HepG2 (cell line): ENCODE results near the gene PSMB3. TPM values are rescaled to one million over a fixed set of nuclear protein-coding genes. Genes with fewer than 3 reads are reported as not detected.

ENCODE experiments used
- AGO2 ChIP-seq: fragments of 200-400 bp; formaldehyde crosslinking; optimal IDR thresholded peaks from 2 replicates; pipeline ENCODE3; 2017; ENCODE audit warnings: mild to moderate bottlenecking, low read depth, low read length, moderate library complexity
- HOXA7 ChIP-seq: sonication (generic); formaldehyde crosslinking; IDR thresholded peaks from 2 replicates; pipeline ENCODE4 v1.8.1; 2022; ENCODE audit warnings: mild to moderate bottlenecking, missing genetic modification reagents, moderate library complexity
- KAT8 ChIP-seq: IDR thresholded peaks from 2 replicates; pipeline ENCODE4 v1.6.1; 2016; ENCODE audit warnings: missing genetic modification reagents, missing compliant biosample characterization
- KDM3A ChIP-seq: IDR thresholded peaks from 2 replicates; pipeline ENCODE4 v1.6.1; 2018; ENCODE audit warnings: low read depth, missing compliant biosample characterization
- KLF12 ChIP-seq: sonication (generic); formaldehyde crosslinking; IDR thresholded peaks from 2 replicates; pipeline ENCODE4 v1.4.0; 2020; ENCODE audit warnings: missing genetic modification reagents, borderline replicate concordance
- PHB2 ChIP-seq: fragments of 450-650 bp; IDR thresholded peaks from 2 replicates; pipeline ENCODE4 v1.6.1; 2018; ENCODE audit not compliant: partially characterized antibody
- RELA ChIP-seq: sonication (generic); formaldehyde crosslinking; IDR thresholded peaks from 2 replicates; pipeline ENCODE4 v1.4.0; 2020; ENCODE audit warnings: missing genetic modification reagents
- ZFP41 ChIP-seq: sonication (generic); formaldehyde crosslinking; IDR thresholded peaks from 2 replicates; pipeline ENCODE4 v1.4.0; 2020; ENCODE audit warnings: mild to moderate bottlenecking, missing genetic modification reagents, borderline replicate concordance
- ZNF230 ChIP-seq: sonication (generic); formaldehyde crosslinking; IDR thresholded peaks from 2 replicates; pipeline ENCODE4 v1.4.0; 2020; ENCODE audit warnings: mild to moderate bottlenecking, missing genetic modification reagents
- ZNF782 ChIP-seq: sonication (generic); formaldehyde crosslinking; IDR thresholded peaks from 2 replicates; pipeline ENCODE4 v1.4.0; 2020; ENCODE audit warnings: missing genetic modification reagents, mild to moderate bottlenecking, borderline replicate concordance
- polyA plus RNA-seq, 8 experiments: library from polyadenylated mRNA; depleted of rRNA in 3 of 8; stranded (reverse) in 7 of 8; unstranded in 1 of 8; fragments of >200 nt; fragmentation: Illumina TruSeq in 4 of 8; extraction: Trizol in 4 of 8; gene quantifications; 2 replicates each; pipeline versions ENCODE4 v1.2.1 to v1.2.3, GENCODE V29; 2011 to 2016; ENCODE audit warnings: low read depth in 4 of 8, missing spikeins in 1 of 8, mixed read lengths in 1 of 8; ENCODE audit not compliant: insufficient read depth in 1 of 8
- total RNA-seq, 5 experiments: library from RNA; depleted of rRNA; stranded (reverse); fragments of >200 nt; fragmentation: Illumina TruSeq; extraction: Trizol; gene quantifications; 2 replicates each; pipeline ENCODE4 v1.2.3, GENCODE V29; 2016; ENCODE audit warnings: low read depth in 1 of 5
- TF ChIP-seq, protein P1 (sequence below): sonication (generic); formaldehyde crosslinking; conservative IDR thresholded peaks from 2 replicates; pipeline ENCODE4 v1.4.0; 2020; ENCODE audit warnings: missing genetic modification reagents
- TF ChIP-seq, protein P2 (sequence below): sonication (generic); formaldehyde crosslinking; IDR thresholded peaks from 2 replicates; pipeline ENCODE4 v1.5.0; 2020; ENCODE audit warnings: missing genetic modification reagents
- TF ChIP-seq, protein P3 (sequence below): IDR thresholded peaks from 2 replicates; pipeline ENCODE4 v1.6.1; 2016; ENCODE audit warnings: mild to moderate bottlenecking
- TF ChIP-seq, protein P4 (sequence below): sonication (generic); formaldehyde crosslinking; IDR thresholded peaks from one replicate; pipeline ENCODE4 v1.5.1; 2020; ENCODE audit warnings: mild to moderate bottlenecking, missing genetic modification reagents; ENCODE audit errors: not compliant biosample characterization

The PSMB3 gene
- total and polyA plus RNA-seq, 2 of the 13 experiments (the other 11 are each of a cell fraction or from before 2014, with no cell fraction given), result 366 to 517 TPM

DNA sequence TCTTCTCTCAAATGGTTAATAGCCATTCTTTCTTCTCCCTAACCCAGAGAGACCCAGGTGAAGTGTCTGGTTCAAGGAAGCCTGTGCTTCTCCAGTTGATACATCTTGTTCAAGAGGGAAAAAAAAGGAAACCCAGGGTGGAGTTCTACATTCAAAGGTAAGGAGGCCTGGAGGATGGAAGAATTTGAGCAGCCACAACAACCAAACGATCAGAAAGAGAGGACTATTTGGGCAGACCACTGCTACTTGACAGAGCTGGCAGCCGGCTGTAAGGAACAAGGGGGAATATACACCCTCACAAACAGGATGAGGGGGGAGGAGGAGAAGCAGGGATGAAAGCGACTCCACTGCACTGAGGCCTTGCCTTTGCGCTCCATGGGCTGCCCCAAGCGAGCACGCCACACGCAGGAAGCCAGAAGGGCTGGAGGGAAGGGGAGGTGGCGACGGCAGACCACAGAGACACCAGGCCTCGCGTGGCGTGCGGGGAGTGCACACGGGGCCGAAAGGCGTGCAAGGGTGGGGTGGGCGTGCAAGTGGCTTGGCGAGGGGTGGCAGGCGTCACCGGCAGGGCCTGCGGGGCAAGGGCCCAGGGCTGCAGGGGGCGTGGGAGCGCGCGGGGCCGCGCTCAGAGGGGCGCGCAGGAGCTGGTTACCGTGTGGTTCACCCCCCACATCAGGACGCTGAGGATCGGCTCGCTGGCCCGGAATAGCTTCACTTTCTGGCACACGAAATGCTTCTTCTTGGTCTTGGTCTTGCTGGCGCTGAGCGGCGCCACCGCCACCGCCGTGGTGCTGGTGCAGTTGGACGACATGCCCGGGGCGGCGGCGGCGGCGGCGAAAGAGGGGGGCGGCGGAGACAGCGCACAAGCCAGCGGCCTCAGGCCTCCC lies 46.3 kb downstream of the PSMB3 start (continued):
- TF ChIP-seq ZFP41 (CRISPR knock-in tag) (no peak), ZNF230 (no peak), PHB2 (no peak), KLF12 (no peak), KDM3A (CRISPR knock-in tag) (no peak), RELA (CRISPR knock-in tag) (no peak), KAT8 (CRISPR knock-in tag) (peak; percentile 15; the same call in 1 of the 2 replicates), AGO2 (no peak), HOXA7 (no peak), ZNF782 (CRISPR knock-in tag) (no peak)
- TF ChIP-seq, protein P1, sequence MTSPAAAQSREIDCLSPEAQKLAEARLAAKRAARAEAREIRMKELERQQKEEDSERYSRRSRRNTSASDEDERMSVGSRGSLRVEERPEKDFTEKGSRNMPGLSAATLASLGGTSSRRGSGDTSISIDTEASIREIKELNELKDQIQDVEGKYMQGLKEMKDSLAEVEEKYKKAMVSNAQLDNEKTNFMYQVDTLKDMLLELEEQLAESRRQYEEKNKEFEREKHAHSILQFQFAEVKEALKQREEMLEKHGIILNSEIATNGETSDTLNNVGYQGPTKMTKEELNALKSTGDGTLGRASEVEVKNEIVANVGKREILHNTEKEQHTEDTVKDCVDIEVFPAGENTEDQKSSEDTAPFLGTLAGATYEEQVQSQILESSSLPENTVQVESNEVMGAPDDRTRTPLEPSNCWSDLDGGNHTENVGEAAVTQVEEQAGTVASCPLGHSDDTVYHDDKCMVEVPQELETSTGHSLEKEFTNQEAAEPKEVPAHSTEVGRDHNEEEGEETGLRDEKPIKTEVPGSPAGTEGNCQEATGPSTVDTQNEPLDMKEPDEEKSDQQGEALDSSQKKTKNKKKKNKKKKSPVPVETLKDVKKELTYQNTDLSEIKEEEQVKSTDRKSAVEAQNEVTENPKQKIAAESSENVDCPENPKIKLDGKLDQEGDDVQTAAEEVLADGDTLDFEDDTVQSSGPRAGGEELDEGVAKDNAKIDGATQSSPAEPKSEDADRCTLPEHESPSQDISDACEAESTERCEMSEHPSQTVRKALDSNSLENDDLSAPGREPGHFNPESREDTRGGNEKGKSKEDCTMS, result no peak
- TF ChIP-seq, protein P2, sequence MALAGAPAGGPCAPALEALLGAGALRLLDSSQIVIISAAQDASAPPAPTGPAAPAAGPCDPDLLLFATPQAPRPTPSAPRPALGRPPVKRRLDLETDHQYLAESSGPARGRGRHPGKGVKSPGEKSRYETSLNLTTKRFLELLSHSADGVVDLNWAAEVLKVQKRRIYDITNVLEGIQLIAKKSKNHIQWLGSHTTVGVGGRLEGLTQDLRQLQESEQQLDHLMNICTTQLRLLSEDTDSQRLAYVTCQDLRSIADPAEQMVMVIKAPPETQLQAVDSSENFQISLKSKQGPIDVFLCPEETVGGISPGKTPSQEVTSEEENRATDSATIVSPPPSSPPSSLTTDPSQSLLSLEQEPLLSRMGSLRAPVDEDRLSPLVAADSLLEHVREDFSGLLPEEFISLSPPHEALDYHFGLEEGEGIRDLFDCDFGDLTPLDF (CRISPR knock-in tag), result no peak
- TF ChIP-seq, protein P3, sequence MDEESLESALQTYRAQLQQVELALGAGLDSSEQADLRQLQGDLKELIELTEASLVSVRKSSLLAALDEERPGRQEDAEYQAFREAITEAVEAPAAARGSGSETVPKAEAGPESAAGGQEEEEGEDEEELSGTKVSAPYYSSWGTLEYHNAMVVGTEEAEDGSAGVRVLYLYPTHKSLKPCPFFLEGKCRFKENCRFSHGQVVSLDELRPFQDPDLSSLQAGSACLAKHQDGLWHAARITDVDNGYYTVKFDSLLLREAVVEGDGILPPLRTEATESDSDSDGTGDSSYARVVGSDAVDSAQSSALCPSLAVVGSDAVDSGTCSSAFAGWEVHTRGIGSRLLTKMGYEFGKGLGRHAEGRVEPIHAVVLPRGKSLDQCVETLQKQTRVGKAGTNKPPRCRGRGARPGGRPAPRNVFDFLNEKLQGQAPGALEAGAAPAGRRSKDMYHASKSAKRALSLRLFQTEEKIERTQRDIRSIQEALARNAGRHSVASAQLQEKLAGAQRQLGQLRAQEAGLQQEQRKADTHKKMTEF (CRISPR knock-in tag), result peak; percentile 29; the same call in 1 of the 2 replicates
- TF ChIP-seq, protein P4, sequence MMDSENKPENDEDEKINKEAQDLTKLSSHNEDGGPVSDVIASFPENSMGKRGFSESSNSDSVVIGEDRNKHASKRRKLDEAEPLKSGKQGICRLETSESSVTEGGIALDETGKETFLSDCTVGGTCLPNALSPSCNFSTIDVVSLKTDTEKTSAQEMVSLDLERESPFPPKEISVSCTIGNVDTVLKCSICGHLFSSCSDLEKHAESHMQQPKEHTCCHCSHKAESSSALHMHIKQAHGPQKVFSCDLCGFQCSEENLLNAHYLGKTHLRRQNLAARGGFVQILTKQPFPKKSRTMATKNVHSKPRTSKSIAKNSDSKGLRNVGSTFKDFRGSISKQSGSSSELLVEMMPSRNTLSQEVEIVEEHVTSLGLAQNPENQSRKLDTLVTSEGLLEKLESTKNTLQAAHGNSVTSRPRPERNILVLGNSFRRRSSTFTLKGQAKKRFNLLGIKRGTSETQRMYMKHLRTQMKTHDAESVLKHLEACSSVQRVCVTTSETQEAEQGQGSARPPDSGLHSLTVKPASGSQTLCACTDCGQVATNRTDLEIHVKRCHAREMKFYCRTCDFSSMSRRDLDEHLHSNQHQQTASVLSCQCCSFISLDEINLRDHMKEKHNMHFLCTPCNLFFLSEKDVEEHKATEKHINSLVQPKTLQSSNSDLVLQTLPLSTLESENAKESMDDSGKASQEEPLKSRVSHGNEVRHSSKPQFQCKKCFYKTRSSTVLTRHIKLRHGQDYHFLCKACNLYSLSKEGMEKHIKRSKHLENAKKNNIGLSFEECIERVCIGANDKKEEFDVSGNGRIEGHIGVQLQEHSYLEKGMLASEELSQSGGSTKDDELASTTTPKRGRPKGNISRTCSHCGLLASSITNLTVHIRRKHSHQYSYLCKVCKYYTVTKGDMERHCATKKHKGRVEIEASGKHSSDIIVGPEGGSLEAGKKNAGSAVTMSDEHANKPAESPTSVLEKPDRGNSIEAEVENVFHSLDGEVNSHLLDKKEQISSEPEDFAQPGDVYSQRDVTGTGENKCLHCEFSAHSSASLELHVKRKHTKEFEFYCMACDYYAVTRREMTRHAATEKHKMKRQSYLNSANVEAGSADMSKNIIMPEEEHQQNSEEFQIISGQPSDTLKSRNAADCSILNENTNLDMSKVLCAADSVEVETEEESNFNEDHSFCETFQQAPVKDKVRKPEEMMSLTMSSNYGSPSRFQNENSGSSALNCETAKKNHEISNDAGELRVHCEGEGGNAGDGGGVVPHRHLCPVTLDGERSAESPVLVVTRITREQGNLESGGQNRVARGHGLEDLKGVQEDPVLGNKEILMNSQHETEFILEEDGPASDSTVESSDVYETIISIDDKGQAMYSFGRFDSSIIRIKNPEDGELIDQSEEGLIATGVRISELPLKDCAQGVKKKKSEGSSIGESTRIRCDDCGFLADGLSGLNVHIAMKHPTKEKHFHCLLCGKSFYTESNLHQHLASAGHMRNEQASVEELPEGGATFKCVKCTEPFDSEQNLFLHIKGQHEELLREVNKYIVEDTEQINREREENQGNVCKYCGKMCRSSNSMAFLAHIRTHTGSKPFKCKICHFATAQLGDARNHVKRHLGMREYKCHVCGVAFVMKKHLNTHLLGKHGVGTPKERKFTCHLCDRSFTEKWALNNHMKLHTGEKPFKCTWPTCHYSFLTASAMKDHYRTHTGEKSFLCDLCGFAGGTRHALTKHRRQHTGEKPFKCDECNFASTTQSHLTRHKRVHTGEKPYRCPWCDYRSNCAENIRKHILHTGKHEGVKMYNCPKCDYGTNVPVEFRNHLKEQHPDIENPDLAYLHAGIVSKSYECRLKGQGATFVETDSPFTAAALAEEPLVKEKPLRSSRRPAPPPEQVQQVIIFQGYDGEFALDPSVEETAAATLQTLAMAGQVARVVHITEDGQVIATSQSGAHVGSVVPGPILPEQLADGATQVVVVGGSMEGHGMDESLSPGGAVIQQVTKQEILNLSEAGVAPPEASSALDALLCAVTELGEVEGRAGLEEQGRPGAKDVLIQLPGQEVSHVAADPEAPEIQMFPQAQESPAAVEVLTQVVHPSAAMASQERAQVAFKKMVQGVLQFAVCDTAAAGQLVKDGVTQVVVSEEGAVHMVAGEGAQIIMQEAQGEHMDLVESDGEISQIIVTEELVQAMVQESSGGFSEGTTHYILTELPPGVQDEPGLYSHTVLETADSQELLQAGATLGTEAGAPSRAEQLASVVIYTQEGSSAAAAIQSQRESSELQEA (CRISPR knock-in tag), result peak; percentile 53
